Calu3 (cell line): ENCODE data around the gene AOAH. TPM values are rescaled to one million over a fixed set of nuclear protein-coding genes. Genes with fewer than 3 reads are reported as not detected.

Experiments used
- BruUV-seq: library from RNA; stranded (reverse); fragments of 400-500 nt; replicated peaks from 2 replicates; lab custom pipeline; 2021; lab: Mats Ljungman, UMichigan
- CTCF ChIA-PET: fragments of 300-600 bp; sonication (Branson Sonifier 250); formaldehyde crosslinking; loops from one replicate; lab custom pipeline; 2022; ENCODE audit warnings: antibody characterized with exemption; lab: Charles Lee
- DNase-seq: peaks from one replicate; pipeline ENCODE4 v3.0.0; 2022
- H3K27ac Mint-ChIP-seq: one replicate; pipeline ENCODE4 v1.8.0; 2022; ENCODE audit warnings: mixed read lengths; ENCODE audit not compliant: unreplicated experiment
- H3K27me3 Mint-ChIP-seq: one replicate; pipeline ENCODE4 v1.8.0; 2022; ENCODE audit warnings: mixed read lengths; ENCODE audit not compliant: unreplicated experiment
- H3K36me3 Mint-ChIP-seq: one replicate; pipeline ENCODE4 v1.8.0; 2022; ENCODE audit warnings: mild to moderate bottlenecking, moderate library complexity, mixed read lengths; ENCODE audit not compliant: insufficient read depth, unreplicated experiment
- H3K4me1 Mint-ChIP-seq: one replicate; pipeline ENCODE4 v1.8.0; 2022; ENCODE audit warnings: mild to moderate bottlenecking, low read depth, mixed read lengths; ENCODE audit not compliant: unreplicated experiment
- H3K4me3 Mint-ChIP-seq: one replicate; pipeline ENCODE4 v1.8.0; 2022; ENCODE audit warnings: mild to moderate bottlenecking, low read depth, moderate library complexity, mixed read lengths; ENCODE audit not compliant: unreplicated experiment
- H3K9me3 Mint-ChIP-seq: one replicate; pipeline ENCODE4 v1.8.0; 2022; ENCODE audit warnings: low read depth, mixed read lengths; ENCODE audit not compliant: unreplicated experiment
- CTCF ChIP-seq: fragments of 200-600 bp; IDR thresholded peaks from one replicate; pipeline ENCODE4 v1.8.0; 2022; ENCODE audit warnings: antibody characterized with exemption; ENCODE audit not compliant: unreplicated experiment
- intact Hi-C: fragments of 100-400 bp; cut with micrococcal nuclease; formaldehyde crosslinking; loops from one replicate; pipeline ENCODE4 v1.10.0; 2022; ENCODE audit not compliant: unreplicated experiment
- total RNA-seq: library from RNA; stranded (reverse); gene quantifications from 2 replicates; pipeline ENCODE4 v1.2.3, GENCODE V29; 2022

Gene AOAH
- total RNA-seq, 1 experiment from 2014 or later = not detected

DNA sequence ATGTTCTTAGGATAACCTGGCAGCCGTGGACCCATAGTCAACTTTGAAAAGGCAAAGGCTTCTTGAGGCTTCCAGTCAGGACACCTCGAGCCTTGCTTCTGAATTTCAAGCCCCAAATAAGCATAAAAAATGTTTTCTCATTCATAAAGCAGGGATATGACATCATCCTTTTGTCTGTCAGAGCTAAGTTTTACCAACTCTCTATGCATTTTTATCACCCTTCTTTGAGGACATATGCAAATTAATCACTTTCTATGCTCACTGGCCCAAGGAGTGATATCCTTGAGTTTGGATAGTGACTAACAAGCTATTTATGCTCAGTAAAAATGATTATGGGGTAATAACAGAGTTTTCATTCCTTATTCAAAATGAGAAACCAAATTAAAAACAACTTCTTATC, 175.3 kb downstream of the AOAH start:
- TF ChIP-seq CTCF = no peak
- intact Hi-C loops = no loop called here
- BruUV-seq = no TSS peak

GRCh38 chr7:36547416-36547815, 176.9 kb downstream of the AOAH start:
- DNase-seq = no peak
- Mint-ChIP-seq H3K27me3 (peaks cover 13% of the 10 kb centered on the region), H3K27ac (no peak overlapping the region), H3K4me1 (no peaks in the 10 kb centered on the region), H3K4me3 (no peak overlapping the region), H3K9me3 (no peaks in the 10 kb centered on the region), H3K36me3 (no peaks in the 10 kb centered on the region)
- no TSS peak for BruUV-seq
- intact Hi-C loops = no loop called here
- no peak for TF ChIP-seq CTCF
- CTCF ChIA-PET = no interaction called here

More for the DNA sequence above, 175.3 kb downstream of the AOAH start:
- no peak overlapping the region for H3K27ac Mint-ChIP-seq
- no peak overlapping the region for H3K4me3 Mint-ChIP-seq
- CTCF ChIA-PET = no interaction called here
- H3K4me1 Mint-ChIP-seq = no peaks in the 10 kb centered on the region
- no peaks in the 10 kb centered on the region for H3K36me3 Mint-ChIP-seq
- DNase-seq = no peak
- H3K27me3 Mint-ChIP-seq = peaks cover 8% of the 10 kb centered on the region
- H3K9me3 Mint-ChIP-seq = no peaks in the 10 kb centered on the region

GRCh38 chr7:36546331-36546730, 178.0 kb downstream of the AOAH start:
- CTCF ChIA-PET = interaction anchor here (0.6 kb wide), 2 partner anchors 113 to 201 kb away, joined by 3 read pairs; no protein-coding TSS in a partner anchor

DNA sequence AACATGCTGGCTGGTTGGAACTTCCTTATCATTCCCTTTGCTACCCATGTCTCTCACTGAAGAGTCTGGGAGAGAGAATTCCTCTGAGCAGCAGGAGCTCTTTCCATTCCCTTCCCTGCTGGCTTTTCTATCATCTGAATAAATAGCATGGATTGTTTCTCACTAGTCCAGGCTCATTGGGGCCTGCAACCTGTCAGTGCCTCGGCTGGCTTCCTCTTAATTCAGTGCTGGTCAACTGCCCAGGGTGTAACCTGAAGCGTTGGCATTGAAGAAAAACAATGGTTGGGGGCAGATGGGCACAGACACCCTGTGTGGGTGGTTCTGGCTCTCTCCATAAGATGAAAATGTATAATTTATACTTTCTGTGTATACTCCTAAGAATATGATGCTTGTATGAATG, 179.0 kb downstream of the AOAH start:
- no peak overlapping the region for H3K27ac Mint-ChIP-seq
- H3K4me3 Mint-ChIP-seq = no peak overlapping the region
- no peak for DNase-seq
- no peaks in the 10 kb centered on the region for H3K36me3 Mint-ChIP-seq
- intact Hi-C loops = no loop called here
- CTCF ChIA-PET = interaction anchor here (0.7 kb wide), 1 partner anchor 957 kb away, joined by 3 read pairs; no protein-coding TSS in a partner anchor
- H3K27me3 Mint-ChIP-seq = peaks cover 13% of the 10 kb centered on the region
- no peak for TF ChIP-seq CTCF
- no TSS peak for BruUV-seq
- H3K9me3 Mint-ChIP-seq = no peaks in the 10 kb centered on the region
- H3K4me1 Mint-ChIP-seq = no peaks in the 10 kb centered on the region

More at GRCh38 chr7:36546331-36546730, 178.0 kb downstream of the AOAH start:
- H3K4me1 Mint-ChIP-seq = no peaks in the 10 kb centered on the region
- TF ChIP-seq CTCF = no peak
- no peak for DNase-seq
- no peaks in the 10 kb centered on the region for H3K36me3 Mint-ChIP-seq
- no peak overlapping the region for H3K27ac Mint-ChIP-seq
- H3K4me3 Mint-ChIP-seq = no peak overlapping the region
- BruUV-seq = no TSS peak
- no peaks in the 10 kb centered on the region for H3K9me3 Mint-ChIP-seq
- H3K27me3 Mint-ChIP-seq = peaks cover 13% of the 10 kb centered on the region
- intact Hi-C loops = no loop called here
